Inflammatory macrophage treated with lipopolysaccharide for 1 hour (primary cell): ENCODE data around the gene ZFR2.

Source experiments
- DNase-seq, 2 donors: peaks; one replicate each; pipeline ENCODE4 v3.0.0-alpha.2; 2020 to 2022

ZFR2 gene

DNA sequence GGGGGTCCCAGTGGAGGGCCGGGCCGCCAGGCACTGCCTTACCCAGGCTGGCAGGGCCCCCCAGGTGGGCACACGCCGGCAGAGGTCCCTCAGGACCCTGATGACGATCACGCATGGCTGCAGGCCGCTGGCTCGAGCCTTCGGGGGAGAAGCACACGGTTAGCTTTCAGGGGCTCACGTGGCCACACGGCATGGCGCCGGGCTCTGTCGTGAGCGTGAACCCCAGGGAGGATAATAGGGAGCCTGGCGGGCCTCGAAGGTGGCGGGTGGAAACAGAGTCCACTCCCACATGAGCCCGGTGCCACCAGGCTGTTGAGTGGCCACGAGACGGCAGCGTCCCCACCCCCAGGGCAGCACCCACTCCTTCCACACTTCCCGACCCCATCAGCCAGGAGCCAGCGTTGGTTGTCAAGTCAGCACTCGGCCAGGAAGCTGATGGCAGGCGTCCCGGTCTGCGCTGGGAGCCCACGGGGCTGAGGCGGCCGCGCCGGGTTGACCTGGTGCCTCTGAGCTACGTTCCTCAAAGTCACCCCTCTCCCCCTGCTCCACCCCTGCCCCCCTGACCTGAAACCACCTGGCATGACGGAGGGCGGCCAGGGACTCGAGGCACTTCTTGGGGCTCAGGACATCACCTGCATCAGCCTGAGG is 58.0 kb downstream of the ZFR2 start:
- DNase-seq, result peak in 1 of 2 donors; percentile 55

DNA sequence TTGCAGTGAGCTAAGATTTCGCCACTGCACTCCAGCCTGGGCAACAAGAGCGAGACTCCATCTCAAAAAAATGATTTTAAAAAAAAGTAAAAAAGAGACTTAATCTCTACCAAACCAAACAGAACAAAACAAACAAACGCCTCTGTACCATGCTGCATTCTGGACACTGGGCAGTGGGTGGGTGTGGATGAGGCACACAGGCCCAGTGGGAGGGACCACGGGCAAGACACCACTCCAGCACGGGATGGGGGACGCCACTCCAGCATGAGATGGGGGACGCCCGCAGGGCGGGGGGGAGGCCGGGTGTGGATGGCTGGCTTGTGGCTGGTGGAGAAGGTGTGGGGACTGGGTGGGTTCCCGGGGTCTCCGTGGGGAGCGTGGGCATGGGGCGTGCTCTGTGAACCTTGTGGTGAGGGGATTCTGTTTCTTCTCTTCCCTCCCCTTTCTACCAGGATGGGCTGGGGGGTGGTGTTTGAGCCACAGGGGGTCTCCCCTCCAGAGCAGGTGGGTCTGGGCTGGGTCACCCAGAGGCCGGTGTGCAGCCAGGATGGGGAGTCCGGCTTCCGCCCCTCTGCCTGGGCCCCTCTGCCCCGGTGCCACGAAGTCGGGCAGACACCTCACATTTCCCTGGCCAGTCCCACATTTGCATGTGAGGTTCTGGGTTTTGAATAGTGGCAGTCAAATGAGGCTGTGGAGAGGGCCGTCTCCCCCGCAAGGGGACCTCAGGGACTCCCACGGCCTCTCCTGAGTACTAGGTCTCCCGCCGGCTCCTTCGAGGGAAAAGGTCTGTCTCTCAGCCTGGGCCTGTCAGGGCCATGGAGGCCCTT is 58.7 kb downstream of the ZFR2 start:
- DNase-seq, result peak in 1 of 2 donors; percentile 26

DNA sequence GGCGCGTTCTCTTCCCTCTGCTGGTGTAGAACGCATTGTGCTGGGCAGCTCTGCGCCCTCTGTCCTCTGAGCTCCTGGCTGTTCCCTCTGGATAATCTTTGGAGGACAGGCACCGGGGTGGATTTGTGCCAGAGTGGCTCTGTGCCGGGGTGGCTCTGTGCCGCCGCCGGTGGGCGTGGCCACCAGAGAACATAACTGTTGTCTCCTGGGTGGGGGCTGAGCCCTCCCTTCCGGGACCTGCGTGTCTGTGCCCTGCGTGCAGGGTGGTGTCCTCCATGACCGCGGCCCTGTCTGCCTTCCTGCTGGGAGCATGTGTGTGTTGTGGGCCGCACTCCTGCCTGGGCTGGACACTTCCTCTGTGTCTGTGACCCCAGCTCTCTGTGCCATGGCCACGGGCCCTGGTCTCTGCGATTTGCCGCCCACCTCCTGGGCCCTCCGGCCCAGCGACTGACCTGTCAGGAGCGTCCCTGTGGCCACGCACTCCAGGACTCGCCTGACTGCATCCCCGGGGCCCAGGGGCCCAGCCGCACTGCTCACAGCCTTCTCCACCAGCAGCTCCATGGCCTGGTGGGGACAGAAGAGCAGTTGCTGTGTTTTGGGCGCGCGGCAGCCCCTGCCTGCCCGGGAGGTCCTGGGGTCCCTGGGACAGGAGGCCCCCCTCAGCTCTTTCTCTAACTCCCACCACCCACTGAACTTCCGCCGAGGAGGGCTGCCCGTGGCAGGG is 60.3 kb downstream of the ZFR2 start:
- DNase-seq, result no peak

DNA sequence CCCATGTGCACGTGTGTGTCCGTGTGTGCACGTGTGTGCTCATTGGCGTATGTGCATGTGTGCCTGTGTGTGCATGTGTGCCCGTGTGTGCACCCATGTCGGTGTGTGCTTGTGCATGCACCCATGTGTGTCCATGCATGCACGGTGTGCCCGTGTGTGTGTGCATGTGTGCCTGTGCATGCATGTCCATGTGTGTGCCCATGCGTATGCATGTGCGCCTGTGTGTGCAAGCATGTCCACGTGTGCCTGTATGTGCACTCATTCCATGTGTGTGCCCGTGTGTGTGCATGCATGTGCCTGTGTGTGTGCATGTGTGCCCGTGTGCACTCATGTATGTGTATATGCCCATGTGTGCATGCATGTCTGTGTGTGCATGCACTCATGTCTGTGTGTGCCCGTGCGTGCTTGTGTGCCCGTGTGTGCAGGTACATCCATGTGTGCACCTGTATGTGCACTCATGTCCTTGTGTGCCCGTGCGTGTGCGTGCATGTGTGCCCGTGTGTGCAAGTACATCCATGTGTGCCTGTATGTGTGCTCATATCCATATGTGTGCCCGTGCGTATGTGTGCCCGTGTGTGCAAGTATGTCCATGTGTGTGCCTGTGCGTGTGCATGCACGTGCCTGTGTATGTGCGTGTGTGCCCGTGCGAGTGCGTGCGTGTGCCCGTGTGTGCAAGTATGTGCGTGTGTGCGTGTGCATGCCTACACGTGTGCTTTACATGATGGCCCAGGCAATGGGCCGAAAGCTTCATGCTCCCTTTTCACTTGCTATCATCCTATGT is 61.1 kb downstream of the ZFR2 start:
- no peak for DNase-seq

DNA sequence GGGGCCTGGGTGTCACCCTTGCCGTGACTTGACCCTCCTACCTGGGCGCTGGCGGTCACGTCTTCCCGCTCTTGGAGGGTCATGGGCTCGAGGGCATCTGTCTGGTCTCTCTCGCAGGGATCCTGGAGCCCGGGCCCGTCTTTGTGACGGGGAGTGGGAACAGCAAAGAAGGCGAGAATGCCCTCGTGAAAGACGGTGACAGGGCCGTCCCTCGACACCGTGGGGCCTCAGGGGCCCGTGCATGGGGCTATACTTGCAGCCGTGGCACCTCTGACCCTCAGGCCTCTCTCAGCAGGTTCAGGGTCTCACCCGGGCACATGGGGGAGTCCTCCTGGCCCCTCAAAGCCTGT is 61.7 kb downstream of the ZFR2 start:
- DNase-seq, result no peak

DNA sequence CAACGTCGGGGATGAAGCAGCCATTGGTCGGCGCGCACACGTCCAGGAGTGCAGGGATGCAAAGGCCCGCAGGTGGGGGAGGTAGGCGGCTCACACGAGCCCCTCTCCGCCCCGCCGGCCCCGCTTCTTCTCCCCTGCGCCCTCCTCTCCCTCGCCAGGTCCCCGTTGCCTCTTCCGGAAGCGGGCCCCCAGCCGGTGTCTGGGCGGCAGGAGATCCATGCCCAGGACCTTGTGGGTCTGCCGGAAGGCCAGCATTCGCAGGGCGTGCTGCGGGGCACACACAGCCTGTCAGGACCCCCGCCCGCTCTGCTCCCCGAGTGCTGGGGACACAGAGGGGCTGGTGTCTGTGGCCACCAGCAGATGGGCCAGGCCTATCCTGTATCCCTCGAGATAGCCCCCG is 63.0 kb downstream of the ZFR2 start:
- DNase-seq, result no peak

DNA sequence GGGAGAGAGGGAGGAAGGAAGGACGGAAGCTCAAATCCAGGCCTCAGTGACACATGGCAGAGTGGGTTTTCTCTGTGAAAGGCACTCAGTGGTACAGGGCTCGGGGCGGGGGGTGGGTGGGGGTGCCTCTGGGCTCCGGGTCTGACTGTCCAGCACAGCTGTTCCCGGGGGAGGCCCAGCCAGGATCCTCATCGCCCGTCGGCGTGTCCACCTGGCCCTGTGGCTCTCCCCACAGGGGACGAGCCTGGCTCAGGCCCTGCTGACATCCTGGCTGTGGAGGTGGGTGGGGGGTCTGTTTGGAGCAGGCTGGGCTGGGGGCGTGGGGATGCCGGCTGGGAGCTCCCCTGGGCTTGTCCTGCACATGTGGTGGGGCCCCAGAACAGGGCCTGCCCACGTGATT is 64.4 kb downstream of the ZFR2 start:
- DNase-seq, result no peak

DNA sequence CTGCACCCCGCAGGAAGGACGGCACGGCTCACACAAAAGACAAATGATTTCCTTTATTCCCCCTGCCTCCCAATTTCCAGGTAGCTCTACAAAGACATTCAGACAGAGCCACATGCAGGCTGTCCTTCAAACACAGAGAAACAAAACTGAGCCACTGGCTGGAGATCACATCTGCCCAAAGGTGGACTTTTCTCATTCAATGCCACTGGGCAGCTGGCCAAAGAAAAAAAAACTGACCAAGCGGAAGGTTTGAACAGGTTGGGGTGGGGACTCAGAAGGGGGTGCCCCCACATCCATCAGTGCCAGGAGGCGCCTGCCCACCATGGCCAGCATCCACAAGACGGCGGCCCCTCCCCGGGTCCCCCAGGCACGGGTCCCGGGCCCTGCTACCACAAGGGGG is 64.9 kb downstream of the ZFR2 start:
- DNase-seq, result no peak

DNA sequence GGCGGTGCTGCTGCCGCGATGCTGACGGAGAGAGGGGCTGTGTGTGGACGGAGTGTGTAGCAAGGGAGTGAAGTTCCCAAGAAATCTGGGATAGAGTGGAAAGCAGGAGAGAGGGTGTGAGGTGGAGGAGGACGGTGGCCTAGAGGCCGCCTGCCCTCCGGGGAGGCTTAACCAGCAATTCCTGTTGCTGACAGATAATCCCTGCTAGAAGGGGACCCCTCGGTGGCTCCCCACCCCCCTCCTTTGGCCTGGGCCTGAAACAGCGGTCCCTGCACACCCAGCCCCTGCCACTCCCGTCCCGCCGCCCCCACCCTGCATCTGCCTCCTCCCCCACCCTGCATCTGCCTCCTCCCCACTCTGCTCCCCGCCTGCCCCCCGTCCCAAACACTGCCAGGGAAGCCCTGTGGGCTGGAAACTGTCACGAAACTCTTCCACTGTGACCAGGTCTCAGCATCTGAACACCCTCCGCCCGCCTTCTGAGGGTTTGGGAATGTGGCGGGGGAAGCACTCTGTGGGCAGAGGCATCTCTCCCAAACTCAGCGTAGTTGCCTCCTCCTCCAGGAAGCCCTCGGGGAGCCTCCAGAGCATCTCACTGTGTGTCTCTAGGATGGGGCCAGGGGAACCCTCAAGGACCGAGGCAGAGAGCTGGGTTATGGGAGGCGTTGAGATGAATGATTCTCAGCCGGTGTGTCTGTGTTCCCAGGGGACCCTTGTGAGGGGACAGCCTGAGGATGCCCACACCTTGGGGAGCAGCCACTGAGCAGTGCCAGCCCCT is 65.5 kb downstream of the ZFR2 start:
- DNase-seq, result no peak

DNA sequence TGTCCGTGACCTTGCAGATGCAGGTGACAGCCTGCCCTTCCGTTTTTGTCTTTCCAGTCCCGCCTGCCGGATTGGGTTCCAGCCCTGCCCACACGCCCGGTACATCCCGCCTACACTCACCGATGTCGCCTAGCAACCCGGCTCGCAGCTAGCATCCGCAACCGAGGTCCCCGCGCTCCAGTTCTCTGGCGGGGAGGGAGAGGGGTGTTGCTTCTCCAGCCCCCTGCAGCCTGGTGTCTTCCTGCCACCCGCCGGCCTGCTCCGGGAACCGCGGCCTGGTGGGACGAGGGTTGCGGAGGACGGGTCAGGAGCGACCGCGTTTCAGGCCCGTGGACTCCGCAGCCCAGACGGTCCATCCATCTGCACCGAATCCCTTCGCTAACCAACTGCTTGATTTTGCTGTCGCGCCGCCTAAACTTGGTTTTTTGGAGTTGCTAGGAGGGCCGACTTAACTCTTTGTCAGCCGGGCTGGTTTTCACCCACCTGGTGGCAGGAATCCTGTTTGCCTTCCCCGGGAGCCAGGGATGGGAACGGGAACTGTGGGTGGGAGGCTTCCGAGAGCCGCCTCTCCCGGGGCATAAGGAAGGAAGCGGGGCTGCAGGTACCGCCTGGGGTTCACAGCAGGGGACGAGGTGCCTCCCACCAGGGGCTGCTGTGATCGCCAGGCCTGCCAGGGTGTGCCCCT is 67.3 kb downstream of the ZFR2 start:
- peak in 1 of 2 donors; percentile 27 for DNase-seq

DNA sequence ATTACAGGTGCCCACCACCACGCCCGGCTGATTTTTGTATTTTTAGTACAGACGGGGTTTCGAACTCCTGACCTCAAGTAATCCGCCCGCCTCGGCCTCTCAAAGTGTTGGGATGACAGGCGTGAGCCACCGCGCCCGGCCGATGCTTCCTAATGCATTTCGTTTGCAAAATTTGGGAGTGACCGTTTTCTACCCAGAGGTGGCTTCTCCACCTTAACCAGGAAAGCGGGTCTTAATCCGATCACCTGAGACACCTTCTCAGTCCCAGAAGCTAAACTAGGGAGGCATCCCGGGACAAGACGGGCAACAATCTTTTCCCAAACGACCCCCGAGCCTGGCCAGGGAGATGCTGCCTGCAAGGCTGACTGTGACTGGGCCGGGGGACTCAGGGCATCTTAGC is 67.8 kb downstream of the ZFR2 start:
- no peak for DNase-seq

DNA sequence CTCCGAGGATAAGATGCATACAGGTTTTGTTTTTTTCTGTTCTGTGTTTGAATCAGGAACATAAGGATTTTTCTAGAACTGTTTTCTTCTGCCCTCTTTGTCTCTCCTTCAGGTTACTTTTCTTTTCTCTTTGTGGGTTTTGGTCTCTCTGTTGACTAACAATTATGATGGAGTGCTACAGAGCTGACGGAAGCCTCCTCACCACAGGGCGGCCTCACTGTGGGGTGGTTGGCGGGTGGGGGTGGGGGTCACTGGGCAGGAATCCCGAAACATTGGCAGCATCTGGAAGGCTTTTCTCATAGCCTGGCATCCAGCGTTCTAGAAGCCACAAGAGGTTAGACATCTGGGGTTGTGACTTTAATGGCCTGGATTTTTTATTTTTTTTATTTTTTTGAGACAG is 70.7 kb downstream of the ZFR2 start:
- DNase-seq, result no peak

DNA sequence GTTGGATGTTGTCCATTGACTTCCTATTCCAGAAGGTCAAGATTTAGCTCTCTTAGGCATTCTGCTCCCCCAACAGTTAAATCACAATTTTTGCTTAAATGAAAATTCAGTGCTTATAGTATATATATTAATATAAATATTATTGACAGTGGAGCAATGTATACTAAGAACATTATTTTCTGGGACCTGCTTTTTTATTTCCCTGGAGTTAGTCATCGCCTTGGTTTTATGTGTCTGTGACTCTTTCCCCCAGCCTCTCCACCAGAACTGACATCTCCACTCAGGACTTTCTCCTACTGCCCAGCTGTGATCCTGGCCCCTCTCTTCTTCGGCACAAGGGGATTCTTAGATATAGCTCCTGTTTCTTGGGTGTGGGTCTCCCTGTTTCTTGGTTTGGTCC is 72.5 kb downstream of the ZFR2 start:
- no peak for DNase-seq

DNA sequence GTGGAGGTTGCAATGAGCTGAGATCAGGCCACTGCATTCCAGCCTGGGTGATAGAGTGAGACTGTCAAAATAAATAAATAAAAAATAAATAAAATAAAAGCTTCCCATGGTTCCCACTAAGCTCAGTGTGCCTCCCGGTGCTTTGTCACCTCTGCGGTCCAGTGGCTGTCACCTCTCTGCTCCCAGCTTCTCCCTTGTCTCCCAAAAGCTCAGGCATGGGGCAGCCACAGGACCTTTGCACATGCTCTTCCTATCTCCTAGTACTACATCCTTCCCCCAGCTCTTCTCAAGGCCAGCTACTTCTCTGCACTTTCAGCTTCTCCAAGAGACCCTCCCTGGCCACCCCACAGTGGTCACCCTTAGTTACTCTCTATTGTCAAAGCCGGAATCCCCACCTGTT is 75.0 kb downstream of the ZFR2 start:
- DNase-seq, result no peak

DNA sequence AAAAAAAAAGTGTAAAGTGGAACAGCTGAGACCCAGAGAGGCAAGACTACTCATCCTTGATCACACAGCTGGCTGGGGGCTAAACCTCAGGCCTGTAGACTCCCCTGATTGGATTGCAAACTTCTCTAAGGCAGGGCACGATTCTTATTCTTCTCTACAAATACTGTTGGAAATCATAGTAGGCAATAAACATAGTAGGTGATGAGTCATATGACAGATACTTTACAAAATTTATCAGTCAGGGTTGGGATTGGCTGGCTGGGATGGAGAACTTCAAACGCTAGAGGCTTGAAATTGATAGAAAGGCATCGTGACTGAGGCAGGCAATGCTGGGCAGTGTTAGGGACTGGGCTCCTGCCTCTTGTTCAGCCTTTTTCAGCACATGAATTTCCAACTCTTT is 76.7 kb downstream of the ZFR2 start:
- no peak for DNase-seq

DNA sequence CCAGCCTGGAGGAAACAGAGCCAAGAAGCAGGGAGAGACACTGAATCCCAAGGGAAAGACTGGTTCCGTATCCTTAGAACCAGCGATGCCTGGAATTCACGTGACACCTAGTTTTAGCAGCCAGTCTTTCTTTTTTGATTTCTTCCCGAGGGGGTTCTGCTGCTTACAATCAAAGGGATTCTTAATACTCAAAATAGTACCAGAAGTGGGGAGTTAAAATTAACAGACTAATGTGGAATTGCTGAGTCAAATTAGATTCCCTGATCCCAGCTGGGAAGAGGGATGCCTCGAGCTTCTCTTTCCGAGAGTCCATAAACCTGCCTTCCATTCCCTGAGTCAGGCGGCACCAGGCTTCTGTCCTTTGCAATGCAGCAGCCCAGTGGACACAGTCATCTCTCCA is 77.9 kb downstream of the ZFR2 start:
- no peak for DNase-seq

DNA sequence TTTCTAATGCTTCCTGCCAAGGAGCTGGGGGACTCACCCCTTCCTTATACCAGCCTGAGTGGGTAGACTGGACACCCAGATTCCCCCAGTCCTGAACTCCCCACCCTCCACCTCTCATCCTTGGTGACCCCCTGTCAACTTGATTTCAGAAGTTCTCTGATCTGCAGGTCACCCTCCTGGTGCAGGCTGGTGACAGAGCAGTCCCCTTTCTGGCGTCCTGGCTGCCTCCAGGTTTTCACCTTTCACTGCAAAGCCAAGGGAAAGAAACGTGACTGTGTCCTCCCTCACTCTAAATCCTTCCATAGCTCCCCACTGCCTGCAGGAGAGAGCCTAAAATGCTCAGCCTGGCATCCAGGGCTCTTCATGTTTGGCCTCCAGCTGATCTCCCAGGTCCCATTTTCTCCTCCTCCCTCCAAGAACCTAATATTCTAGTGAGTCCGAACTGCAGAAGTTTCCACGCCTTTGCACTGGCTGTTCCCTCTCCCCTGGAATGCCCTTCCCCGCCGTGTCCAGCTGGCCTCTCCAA is 78.6 kb downstream of the ZFR2 start:
- DNase-seq, result no peak

DNA sequence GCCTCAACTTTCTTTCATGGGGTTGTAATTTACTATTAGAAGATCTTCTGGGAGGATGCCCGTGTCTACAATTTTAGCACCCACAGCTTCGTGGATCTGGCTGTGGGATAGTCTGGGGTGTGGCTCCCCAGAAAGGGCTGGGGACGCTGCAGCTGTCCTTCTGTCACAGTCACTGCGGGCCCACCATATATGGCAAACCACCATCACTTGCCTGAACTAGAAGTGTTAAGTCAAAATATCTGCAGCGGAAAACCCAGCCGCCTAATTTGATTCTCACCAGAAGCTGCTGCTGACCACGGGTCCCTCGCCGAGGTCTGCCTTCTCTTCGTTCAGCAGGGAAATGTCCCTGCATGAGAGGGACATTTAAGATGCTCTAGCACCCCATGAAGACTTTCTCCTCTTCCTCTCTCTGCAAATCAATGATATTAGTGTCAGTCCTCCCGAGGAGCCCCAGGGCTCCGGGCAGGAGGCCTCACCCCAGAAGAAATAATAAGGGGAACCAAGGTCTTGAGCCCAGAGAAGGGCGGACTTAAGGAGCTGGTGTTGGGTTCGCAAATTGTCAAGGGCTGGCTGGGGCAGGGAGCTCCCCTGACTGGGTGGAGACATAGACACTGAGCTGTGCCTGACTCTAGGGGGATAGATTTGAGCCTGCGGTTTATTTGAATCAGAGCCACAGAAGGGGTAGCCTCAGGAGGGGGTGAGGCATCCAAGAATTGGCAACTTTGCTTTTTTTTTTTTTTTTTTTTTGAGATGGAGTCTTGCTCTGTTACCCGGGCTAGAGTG is 79.7 kb downstream of the ZFR2 start:
- no peak for DNase-seq

DNA sequence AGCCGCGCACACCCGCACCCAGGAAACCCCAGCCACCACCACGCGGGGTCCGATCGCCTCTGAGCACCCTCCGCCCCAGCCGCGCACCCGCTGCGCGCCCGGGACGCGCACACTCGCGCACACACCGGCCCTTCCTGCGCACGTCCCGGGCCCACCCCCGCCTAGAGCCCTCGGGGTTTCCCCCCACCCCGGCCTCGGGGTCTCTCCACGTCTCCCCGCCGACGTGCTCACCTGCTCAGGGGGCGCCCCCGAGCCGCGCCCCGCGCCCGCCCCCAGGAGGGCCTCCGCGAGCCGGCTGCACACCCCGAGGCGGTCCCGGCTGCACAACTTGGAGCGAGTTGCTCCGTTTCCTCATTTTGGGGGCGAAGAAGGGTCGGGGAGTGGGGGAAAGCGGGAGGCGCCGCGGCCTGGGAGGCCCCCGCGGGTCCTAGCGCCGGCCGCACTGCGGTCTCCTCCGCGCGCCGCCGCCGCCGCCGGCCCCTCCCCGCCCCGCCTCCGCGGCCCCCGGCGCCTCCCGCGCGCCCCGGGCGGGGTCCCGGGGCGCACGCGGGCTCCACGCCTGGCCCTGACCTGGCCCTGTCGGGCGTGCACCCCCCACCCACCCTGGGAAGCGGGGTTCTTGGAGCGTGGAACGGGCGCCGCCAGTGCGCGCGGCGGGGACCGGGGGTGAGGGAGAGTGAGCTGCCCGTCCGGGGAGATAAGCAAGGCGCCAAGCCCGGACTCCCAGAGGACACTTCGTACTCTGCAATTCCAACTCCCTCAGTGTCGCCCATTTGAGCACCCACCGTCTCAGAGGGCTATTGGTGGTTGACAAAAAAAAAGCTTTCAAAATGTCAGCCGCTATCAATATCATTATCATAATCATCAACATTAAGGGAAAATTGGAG is 82.7 kb downstream of the ZFR2 start, which contains the start of gene MATK:
MATK (minus strand) TSS at position 444 of the 887 bp plus-strand sequence. CDS start 1,246 bp downstream, outside the sequence.
- DNase-seq, result peak; percentile 54 to 63
